Epithelial cell of umbilical artery (primary cell): ENCODE results near the gene GPRC5B. TPM values are rescaled to one million over a fixed set of nuclear protein-coding genes. Genes with fewer than 3 reads are reported as not detected.

ENCODE experiments used
- total RNA-seq: library from RNA; depleted of rRNA; stranded (reverse); fragments of >200 nt; gene quantifications from 2 replicates; pipeline ENCODE4 v1.2.3, GENCODE V29; 2014

GPRC5B gene, protein sequence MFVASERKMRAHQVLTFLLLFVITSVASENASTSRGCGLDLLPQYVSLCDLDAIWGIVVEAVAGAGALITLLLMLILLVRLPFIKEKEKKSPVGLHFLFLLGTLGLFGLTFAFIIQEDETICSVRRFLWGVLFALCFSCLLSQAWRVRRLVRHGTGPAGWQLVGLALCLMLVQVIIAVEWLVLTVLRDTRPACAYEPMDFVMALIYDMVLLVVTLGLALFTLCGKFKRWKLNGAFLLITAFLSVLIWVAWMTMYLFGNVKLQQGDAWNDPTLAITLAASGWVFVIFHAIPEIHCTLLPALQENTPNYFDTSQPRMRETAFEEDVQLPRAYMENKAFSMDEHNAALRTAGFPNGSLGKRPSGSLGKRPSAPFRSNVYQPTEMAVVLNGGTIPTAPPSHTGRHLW
- total RNA-seq, result 24.0 and 28.0 TPM in 2 replicates

GRCh38 chr16:19884611-19885450 is at the start of gene GPRC5B:
GPRC5B (minus strand) TSS chr16:19884848; CDS start chr16:19872845, 12,003 bp downstream.

Other genes starting within 250 kb of the GPRC5B start
- gene KNOP1, start 166.6 kb downstream of the GPRC5B start, total RNA-seq, result 20.8 and 25.1 TPM in 2 replicates
- 8.1 and 10.7 TPM in 2 replicates for gene IQCK, start 166.6 kb downstream of the GPRC5B start, total RNA-seq
- gene GPR139, start 189.0 kb upstream of the GPRC5B start, total RNA-seq, result not detected in 2 replicates